Fibroblast of the conjunctiva (primary cell): ENCODE results near the gene ADSL.

ENCODE experiments used
- DNase-seq: peaks from one replicate; pipeline ENCODE4 v3.0.0-alpha.2; 2010; ENCODE audit warnings: low read depth

Gene ADSL

GRCh38 chr22:40328546-40329456 is 17.5 kb upstream of the ADSL start:
- no peak for DNase-seq

- no peak for DNase-seq
Observed at GRCh38 chr22:40329466-40329865, 16.8 kb upstream of the ADSL start.

GRCh38 chr22:40330086-40330485 is 16.2 kb upstream of the ADSL start:
- no peak for DNase-seq

GRCh38 chr22:40330615-40331014 is 15.7 kb upstream of the ADSL start:
- no peak for DNase-seq

GRCh38 chr22:40331706-40332105 is 14.6 kb upstream of the ADSL start:
- no peak for DNase-seq

- no peak for DNase-seq
Observed at GRCh38 chr22:40332319-40332781, 13.9 kb upstream of the ADSL start.

- no peak for DNase-seq
Observed at GRCh38 chr22:40334060-40334459, 12.2 kb upstream of the ADSL start.

- no peak for DNase-seq
Observed at GRCh38 chr22:40334899-40335298, 11.4 kb upstream of the ADSL start.

- no peak for DNase-seq
Observed at GRCh38 chr22:40335358-40335757, 10.9 kb upstream of the ADSL start.

GRCh38 chr22:40340044-40340443 is 6.3 kb upstream of the ADSL start:
- DNase-seq, result no peak

- no peak for DNase-seq
Observed at GRCh38 chr22:40341604-40342003, 4.7 kb upstream of the ADSL start.

GRCh38 chr22:40342521-40342920 is 3.8 kb upstream of the ADSL start:
- no peak for DNase-seq

GRCh38 chr22:40345271-40345670 is 1.0 kb upstream of the ADSL start:
- DNase-seq, result no peak

GRCh38 chr22:40345815-40346184 is 500 bp upstream of the ADSL start:
- no peak for DNase-seq

- no peak for DNase-seq
Observed at GRCh38 chr22:40347300-40347699, 1.0 kb downstream of the ADSL start.

GRCh38 chr22:40348025-40348658 is 1.8 kb downstream of the ADSL start:
- no peak for DNase-seq

- DNase-seq, result no peak
Observed at GRCh38 chr22:40352763-40353162, 6.5 kb downstream of the ADSL start.

GRCh38 chr22:40361100-40361499 is 14.8 kb downstream of the ADSL start:
- DNase-seq, result no peak

GRCh38 chr22:40363059-40363458 is 16.8 kb downstream of the ADSL start:
- DNase-seq, result no peak

- DNase-seq, result no peak
Observed at GRCh38 chr22:40364431-40364830, 18.1 kb downstream of the ADSL start.

GRCh38 chr22:40366068-40366467 is 19.8 kb downstream of the ADSL start:
- no peak for DNase-seq

- DNase-seq, result no peak
Observed at GRCh38 chr22:40367342-40367741, 21.0 kb downstream of the ADSL start.

- no peak for DNase-seq
Observed at GRCh38 chr22:40368016-40368415, 21.7 kb downstream of the ADSL start.

- no peak for DNase-seq
Observed at GRCh38 chr22:40368836-40369235, 22.5 kb downstream of the ADSL start.
